HEK293 (cell line): ENCODE measurements around the gene SLC6A17.

ENCODE experiments used
- CTCF ChIA-PET: fragments of 350-600 bp; formaldehyde crosslinking; extraction: SDS; loops from one replicate; lab custom pipeline; 2021; ENCODE audit warnings: antibody characterized with exemption; lab: Yijun Ruan, JAX
- POLR2A ChIA-PET: fragments of 300-600 bp; formaldehyde crosslinking; extraction: SDS; loops from one replicate; lab custom pipeline; 2020; ENCODE audit warnings: antibody characterized with exemption, inconsistent platforms; lab: Yijun Ruan, JAX
- H3K27ac ChIP-seq: fragments of 200-500 bp; sonication (Bioruptor generic); 2 replicates; pipeline ENCODE4 v1.5.1; 2014; ENCODE audit warnings: low read depth, low read length, control low read depth, inconsistent platforms; ENCODE audit errors: extremely low read depth
- H3K36me3 ChIP-seq, 2 experiments: fragments of 200-500 bp in 1 of 2; sonication (Bioruptor generic) in 1 of 2; 1 replicate in 1 of 2; 2 replicates in 1 of 2; pipeline ENCODE4 v1.5.1; 2014 to 2017; ENCODE audit warnings: inconsistent platforms in 2 of 2, low read length in 2 of 2; ENCODE audit not compliant: control insufficient read depth in 2 of 2, insufficient read depth in 1 of 2
- H3K4me1 ChIP-seq: fragments of 200-500 bp; sonication (Bioruptor generic); 2 replicates; pipeline ENCODE4 v1.5.1; 2014; ENCODE audit warnings: mild to moderate bottlenecking, low read length, inconsistent platforms; ENCODE audit not compliant: control insufficient read depth, insufficient read depth
- H3K4me3 ChIP-seq: 2 replicates; pipeline ENCODE4 v1.5.1; 2011; ENCODE audit warnings: low read depth, mild to moderate bottlenecking, control low read depth, low read length, moderate library complexity
- H3K9me3 ChIP-seq: fragments of 200-500 bp; sonication (Bioruptor generic); 2 replicates; pipeline ENCODE4 v1.5.1; 2014; ENCODE audit warnings: low read depth, low read length, inconsistent platforms; ENCODE audit not compliant: control insufficient read depth, insufficient read depth
- KLF16 ChIP-seq: fragments of 450-650 bp; formaldehyde crosslinking; IDR thresholded peaks from 2 replicates; pipeline ENCODE4 v1.5.1; 2017; ENCODE audit warnings: missing biosample characterization, missing genetic modification characterization
- KLF8 ChIP-seq: fragments of 450-650 bp; formaldehyde crosslinking; IDR thresholded peaks from 2 replicates; pipeline ENCODE4 v1.5.1; 2016; ENCODE audit warnings: missing biosample characterization, missing genetic modification characterization
- SCRT2 ChIP-seq: fragments of 450-650 bp; formaldehyde crosslinking; IDR thresholded peaks from 2 replicates; pipeline ENCODE4 v1.5.1; 2016; ENCODE audit warnings: missing biosample characterization, missing genetic modification characterization
- TRIM28 ChIP-seq: IDR thresholded peaks from 2 replicates; pipeline ENCODE4 v1.6.1; 2011; ENCODE audit warnings: low read length, control low read depth, borderline replicate concordance
- ZNF157 ChIP-seq: fragments of 450-650 bp; formaldehyde crosslinking; IDR thresholded peaks from 2 replicates; pipeline ENCODE4 v1.5.1; 2016; ENCODE audit warnings: missing biosample characterization, missing genetic modification characterization
- ZNF324 ChIP-seq: fragments of 450-650 bp; formaldehyde crosslinking; IDR thresholded peaks from 2 replicates; pipeline ENCODE4 v1.5.1; 2016; ENCODE audit warnings: missing biosample characterization, missing genetic modification characterization
- ZNF335 ChIP-seq: fragments of 450-650 bp; formaldehyde crosslinking; conservative IDR thresholded peaks from 2 replicates; pipeline ENCODE4 v1.5.1; 2016; ENCODE audit warnings: missing biosample characterization, missing genetic modification characterization
- ZNF426 ChIP-seq: fragments of 450-650 bp; formaldehyde crosslinking; IDR thresholded peaks from 2 replicates; pipeline ENCODE4 v1.5.1; 2017; ENCODE audit warnings: missing biosample characterization, missing genetic modification characterization, mild to moderate bottlenecking, inconsistent platforms, moderate library complexity
- ZNF596 ChIP-seq: fragments of 450-650 bp; IDR thresholded peaks from 2 replicates; pipeline ENCODE4 v1.5.0; 2018; ENCODE audit warnings: missing biosample characterization, mild to moderate bottlenecking, missing genetic modification characterization, moderate library complexity
- ZNF624 ChIP-seq: fragments of 450-650 bp; formaldehyde crosslinking; IDR thresholded peaks from 2 replicates; pipeline ENCODE4 v1.5.1; 2017; ENCODE audit warnings: missing biosample characterization, missing genetic modification characterization
- ZNF626 ChIP-seq: fragments of 450-650 bp; sonication (Bioruptor Pico); formaldehyde crosslinking; IDR thresholded peaks from 2 replicates; pipeline ENCODE4 v1.5.1; 2018; ENCODE audit warnings: missing biosample characterization, missing genetic modification characterization, inconsistent platforms
- ZNF677 ChIP-seq: fragments of 450-650 bp; IDR thresholded peaks from 2 replicates; pipeline ENCODE4 v1.5.0; 2018; ENCODE audit warnings: missing biosample characterization, mild to moderate bottlenecking, missing genetic modification characterization, moderate library complexity
- ZSCAN30 ChIP-seq: fragments of 450-650 bp; IDR thresholded peaks from 2 replicates; pipeline ENCODE4 v1.5.1; 2018; ENCODE audit warnings: missing biosample characterization, mild to moderate bottlenecking, missing genetic modification characterization, moderate library complexity
- ZXDB ChIP-seq: fragments of 450-650 bp; formaldehyde crosslinking; IDR thresholded peaks from 2 replicates; pipeline ENCODE4 v1.5.1; 2016; ENCODE audit warnings: missing biosample characterization, missing genetic modification characterization
- TF ChIP-seq, protein P1 (sequence below): fragments of 450-650 bp; formaldehyde crosslinking; IDR thresholded peaks from 2 replicates; pipeline ENCODE4 v1.5.1; 2016; ENCODE audit warnings: missing biosample characterization, missing genetic modification characterization
- TF ChIP-seq, protein P2 (sequence below): fragments of 450-650 bp; formaldehyde crosslinking; IDR thresholded peaks from 2 replicates; pipeline ENCODE4 v1.5.1; 2017; ENCODE audit warnings: missing biosample characterization, missing genetic modification characterization
- TF ChIP-seq, protein P3 (sequence below): IDR thresholded peaks from 2 replicates; pipeline ENCODE4 v1.6.1; 2011; ENCODE audit warnings: mild to moderate bottlenecking, low read depth, low read length, borderline replicate concordance

Gene SLC6A17

DNA sequence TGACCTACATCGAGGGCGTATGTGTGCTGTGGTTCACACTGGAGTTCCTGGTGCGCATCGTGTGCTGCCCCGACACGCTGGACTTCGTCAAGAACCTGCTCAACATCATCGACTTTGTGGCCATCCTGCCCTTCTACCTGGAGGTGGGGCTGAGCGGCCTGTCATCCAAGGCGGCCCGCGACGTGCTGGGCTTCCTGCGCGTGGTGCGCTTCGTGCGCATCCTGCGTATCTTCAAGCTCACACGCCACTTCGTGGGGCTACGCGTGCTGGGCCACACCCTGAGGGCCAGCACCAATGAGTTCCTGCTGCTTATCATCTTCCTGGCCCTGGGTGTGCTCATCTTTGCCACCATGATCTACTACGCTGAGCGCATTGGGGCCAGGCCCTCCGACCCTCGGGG, 72.8 kb downstream of the SLC6A17 start:
- Histone ChIP-seq H3K4me1 (no peaks in the 10 kb centered on the region), H3K4me3 (no peak overlapping the region), H3K36me3 (peaks cover 0 to 97% of the 10 kb centered on the region in 2 experiments; a peak in 1 of 3 replicates), H3K27ac (no peak overlapping the region), H3K9me3 (no peaks in the 10 kb centered on the region)
- no peak for TF ChIP-seq TRIM28
- TF ChIP-seq ZNF626 (tag by site-specific recombination) = no peak
- TF ChIP-seq ZXDB (tag by site-specific recombination) = no peak
- no peak for TF ChIP-seq KLF16 (tag by site-specific recombination)
- no peak for TF ChIP-seq KLF8
- no peak for TF ChIP-seq SCRT2 (tag by site-specific recombination)
- TF ChIP-seq ZSCAN30 (tag by site-specific recombination) = no peak
- no peak for TF ChIP-seq ZNF596 (tag by site-specific recombination)
- no peak for TF ChIP-seq ZNF157 (tag by site-specific recombination)
- no peak for TF ChIP-seq ZNF677 (tag by site-specific recombination)
- TF ChIP-seq ZNF426 = no peak
- TF ChIP-seq, protein P1, sequence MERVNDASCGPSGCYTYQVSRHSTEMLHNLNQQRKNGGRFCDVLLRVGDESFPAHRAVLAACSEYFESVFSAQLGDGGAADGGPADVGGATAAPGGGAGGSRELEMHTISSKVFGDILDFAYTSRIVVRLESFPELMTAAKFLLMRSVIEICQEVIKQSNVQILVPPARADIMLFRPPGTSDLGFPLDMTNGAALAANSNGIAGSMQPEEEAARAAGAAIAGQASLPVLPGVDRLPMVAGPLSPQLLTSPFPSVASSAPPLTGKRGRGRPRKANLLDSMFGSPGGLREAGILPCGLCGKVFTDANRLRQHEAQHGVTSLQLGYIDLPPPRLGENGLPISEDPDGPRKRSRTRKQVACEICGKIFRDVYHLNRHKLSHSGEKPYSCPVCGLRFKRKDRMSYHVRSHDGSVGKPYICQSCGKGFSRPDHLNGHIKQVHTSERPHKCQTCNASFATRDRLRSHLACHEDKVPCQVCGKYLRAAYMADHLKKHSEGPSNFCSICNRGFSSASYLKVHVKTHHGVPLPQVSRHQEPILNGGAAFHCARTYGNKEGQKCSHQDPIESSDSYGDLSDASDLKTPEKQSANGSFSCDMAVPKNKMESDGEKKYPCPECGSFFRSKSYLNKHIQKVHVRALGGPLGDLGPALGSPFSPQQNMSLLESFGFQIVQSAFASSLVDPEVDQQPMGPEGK (tag by site-specific recombination) = no peak
- CTCF ChIA-PET = interaction anchor here (1.2 kb wide), 1 partner anchor 272 kb away, joined by 3 read pairs; no protein-coding TSS in a partner anchor
- POLR2A ChIA-PET = no interaction called here

DNA sequence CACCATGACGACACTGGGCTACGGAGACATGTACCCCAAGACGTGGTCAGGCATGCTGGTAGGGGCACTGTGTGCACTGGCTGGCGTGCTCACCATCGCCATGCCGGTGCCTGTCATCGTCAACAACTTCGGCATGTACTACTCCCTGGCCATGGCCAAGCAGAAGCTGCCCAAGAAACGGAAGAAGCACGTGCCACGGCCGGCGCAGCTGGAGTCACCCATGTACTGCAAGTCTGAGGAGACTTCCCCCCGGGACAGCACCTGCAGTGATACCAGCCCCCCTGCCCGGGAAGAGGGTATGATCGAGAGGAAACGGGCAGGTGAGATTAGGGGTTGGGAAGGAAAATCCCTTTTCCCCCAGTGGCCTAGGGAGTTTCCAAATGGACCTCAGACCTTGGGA, 73.3 kb downstream of the SLC6A17 start:
- Histone ChIP-seq H3K9me3 (no peaks in the 10 kb centered on the region), H3K36me3 (peaks cover 0 to 96% of the 10 kb centered on the region in 2 experiments; a peak in 1 of 3 replicates), H3K4me1 (no peaks in the 10 kb centered on the region), H3K27ac (no peak overlapping the region), H3K4me3 (no peak overlapping the region)
- ChIA-PET CTCF (interaction anchor here (1.2 to 1.4 kb wide), 2 partner anchors 89 to 272 kb away, joined by 3 read pairs; no protein-coding TSS in a partner anchor), POLR2A (no interaction called here)
- TF ChIP-seq, protein P2, sequence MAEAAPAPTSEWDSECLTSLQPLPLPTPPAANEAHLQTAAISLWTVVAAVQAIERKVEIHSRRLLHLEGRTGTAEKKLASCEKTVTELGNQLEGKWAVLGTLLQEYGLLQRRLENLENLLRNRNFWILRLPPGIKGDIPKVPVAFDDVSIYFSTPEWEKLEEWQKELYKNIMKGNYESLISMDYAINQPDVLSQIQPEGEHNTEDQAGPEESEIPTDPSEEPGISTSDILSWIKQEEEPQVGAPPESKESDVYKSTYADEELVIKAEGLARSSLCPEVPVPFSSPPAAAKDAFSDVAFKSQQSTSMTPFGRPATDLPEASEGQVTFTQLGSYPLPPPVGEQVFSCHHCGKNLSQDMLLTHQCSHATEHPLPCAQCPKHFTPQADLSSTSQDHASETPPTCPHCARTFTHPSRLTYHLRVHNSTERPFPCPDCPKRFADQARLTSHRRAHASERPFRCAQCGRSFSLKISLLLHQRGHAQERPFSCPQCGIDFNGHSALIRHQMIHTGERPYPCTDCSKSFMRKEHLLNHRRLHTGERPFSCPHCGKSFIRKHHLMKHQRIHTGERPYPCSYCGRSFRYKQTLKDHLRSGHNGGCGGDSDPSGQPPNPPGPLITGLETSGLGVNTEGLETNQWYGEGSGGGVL (tag by site-specific recombination) = no peak
- TF ChIP-seq ZNF324 (no peak), ZNF624 (tag by site-specific recombination) (no peak), ZNF677 (tag by site-specific recombination) (no peak)

DNA sequence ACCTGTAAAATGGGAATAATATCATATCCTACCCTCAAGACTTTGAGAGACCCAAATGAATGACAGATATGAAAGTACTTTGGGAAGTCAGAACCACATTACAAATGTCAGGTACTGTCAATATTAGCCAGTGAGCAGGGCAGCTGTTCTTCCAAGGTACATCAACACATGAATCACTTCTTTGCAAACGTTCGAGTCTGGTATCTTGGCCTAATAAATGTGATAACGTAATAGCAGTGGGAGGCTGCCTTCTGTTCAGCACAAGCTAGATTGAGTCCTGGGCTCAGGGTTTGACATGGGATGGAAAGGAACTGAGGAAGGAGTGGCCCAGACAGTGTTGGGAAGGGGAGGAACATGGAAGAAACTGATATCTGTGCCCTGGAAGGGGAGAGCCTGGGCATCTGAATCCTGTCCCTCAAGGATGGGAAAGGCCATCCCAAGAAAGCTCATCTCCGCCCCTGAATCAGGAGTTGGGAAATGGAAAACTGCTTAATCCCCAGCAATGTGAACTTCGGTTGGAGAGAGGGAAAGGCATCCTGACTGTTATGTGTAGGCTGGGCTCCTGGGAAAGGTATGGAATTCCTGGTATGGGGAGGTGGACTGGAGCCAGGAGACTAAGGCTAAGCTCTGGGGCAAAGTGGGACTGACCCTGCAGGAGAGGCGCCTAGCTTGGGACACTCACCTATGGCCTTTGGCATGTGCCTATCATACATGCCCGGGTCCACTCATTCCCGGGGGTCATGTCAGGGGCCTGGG, 74.1 kb downstream of the SLC6A17 start:
- POLR2A ChIA-PET = interaction anchor here (1.6 kb wide), 1 partner anchor 9 kb away, joined by 4 read pairs; no protein-coding TSS in a partner anchor
- H3K9me3 ChIP-seq = no peaks in the 10 kb centered on the region
- H3K36me3 ChIP-seq = peaks cover 0 to 96% of the 10 kb centered on the region in 2 experiments; a peak in 1 of 3 replicates
- CTCF ChIA-PET = interaction anchor here (1.1 to 1.4 kb wide), 4 partner anchors 15 to 88 kb away, joined by 3 to 4 read pairs (median 4); no protein-coding TSS in a partner anchor
- TF ChIP-seq ZNF335 (tag by site-specific recombination) = no peak
- TF ChIP-seq, protein P2 (tag by site-specific recombination) = no peak
- no peak for TF ChIP-seq ZNF626 (tag by site-specific recombination)
- TF ChIP-seq SCRT2 (tag by site-specific recombination) = no peak
- TF ChIP-seq, protein P3, sequence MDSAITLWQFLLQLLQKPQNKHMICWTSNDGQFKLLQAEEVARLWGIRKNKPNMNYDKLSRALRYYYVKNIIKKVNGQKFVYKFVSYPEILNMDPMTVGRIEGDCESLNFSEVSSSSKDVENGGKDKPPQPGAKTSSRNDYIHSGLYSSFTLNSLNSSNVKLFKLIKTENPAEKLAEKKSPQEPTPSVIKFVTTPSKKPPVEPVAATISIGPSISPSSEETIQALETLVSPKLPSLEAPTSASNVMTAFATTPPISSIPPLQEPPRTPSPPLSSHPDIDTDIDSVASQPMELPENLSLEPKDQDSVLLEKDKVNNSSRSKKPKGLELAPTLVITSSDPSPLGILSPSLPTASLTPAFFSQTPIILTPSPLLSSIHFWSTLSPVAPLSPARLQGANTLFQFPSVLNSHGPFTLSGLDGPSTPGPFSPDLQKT = no peak
- TF ChIP-seq ZNF426 = no peak
- H3K4me1 ChIP-seq = no peaks in the 10 kb centered on the region
- no peak overlapping the region for H3K4me3 ChIP-seq
- no peak overlapping the region for H3K27ac ChIP-seq
